GM19043 (cell line): ENCODE data around the gene FAM180A.

Source experiments
- ATAC-seq: cut with Tn5 transposase; IDR thresholded peaks from one replicate; pipeline ENCODE4 v1.9.1; 2021; ENCODE audit warnings: low read depth; ENCODE audit not compliant: unreplicated experiment

FAM180A gene

GRCh38 chr7:135692055-135692454, 56.6 kb downstream of the FAM180A start:
- no peak for ATAC-seq

- no peak for ATAC-seq
Observed at GRCh38 chr7:135690566-135690965, 58.0 kb downstream of the FAM180A start.

DNA sequence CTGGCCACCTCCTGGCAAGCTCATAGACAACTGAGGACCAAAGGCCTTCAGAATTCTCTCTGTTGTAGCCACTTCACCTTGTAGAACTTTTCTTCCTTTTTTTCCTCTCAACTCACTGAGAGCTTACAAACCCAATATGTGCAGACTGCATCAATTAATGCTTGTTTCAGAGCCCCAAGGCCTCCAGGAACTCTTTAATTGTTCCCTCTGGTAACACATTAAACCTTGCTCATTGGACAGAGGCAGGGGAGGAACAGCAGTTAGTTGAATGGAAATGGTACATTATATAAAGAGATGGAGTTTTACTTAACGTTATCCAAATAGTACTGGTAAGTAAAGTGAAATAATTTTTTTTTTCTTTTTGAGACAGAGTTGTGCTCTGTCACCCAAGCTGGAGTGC, 61.1 kb downstream of the FAM180A start:
- no peak for ATAC-seq

GRCh38 chr7:135685306-135686084, 63.1 kb downstream of the FAM180A start:
- no peak for ATAC-seq

GRCh38 chr7:135684699-135685098, 63.9 kb downstream of the FAM180A start:
- ATAC-seq: no peak

DNA sequence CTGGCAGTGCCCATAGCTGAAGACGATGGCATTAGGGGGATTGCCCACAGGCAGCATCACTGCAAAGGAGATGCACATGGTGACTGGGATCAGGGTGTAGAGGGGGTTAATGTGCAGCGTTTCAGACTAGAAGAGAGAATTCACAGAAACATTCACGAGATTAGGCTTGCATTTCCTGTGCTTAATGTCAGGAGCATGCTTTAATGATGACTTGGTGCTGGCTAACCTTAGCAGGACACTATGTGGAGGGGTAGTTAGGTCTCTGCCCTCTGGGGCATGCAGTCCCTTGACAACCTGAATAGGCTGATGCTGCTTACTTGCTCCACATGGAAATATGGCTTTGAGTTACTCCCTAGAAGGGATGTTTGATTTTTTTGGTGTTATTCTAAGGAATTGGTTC, 64.5 kb downstream of the FAM180A start:
- no peak for ATAC-seq

DNA sequence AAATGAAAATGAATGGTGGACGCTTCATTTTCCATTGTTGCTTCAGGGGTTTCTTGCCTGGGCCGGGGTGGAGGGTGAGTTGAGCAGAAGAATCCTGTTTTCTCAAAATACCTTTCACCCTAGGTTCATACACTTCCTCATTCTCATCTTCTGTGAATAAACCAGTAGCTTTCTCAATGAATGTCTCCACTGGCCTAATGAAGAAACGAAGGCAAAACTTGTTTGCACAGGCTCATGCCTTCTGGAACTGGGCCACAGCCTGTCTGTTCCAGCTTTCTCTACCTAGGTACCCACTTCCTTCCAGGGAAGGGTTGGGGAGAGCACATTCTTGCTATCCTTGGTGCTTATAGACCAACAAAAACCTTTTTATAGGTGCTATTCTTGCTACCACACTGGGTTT, 65.0 kb downstream of the FAM180A start:
- no peak for ATAC-seq

GRCh38 chr7:135682191-135682590, 66.4 kb downstream of the FAM180A start:
- no peak for ATAC-seq

DNA sequence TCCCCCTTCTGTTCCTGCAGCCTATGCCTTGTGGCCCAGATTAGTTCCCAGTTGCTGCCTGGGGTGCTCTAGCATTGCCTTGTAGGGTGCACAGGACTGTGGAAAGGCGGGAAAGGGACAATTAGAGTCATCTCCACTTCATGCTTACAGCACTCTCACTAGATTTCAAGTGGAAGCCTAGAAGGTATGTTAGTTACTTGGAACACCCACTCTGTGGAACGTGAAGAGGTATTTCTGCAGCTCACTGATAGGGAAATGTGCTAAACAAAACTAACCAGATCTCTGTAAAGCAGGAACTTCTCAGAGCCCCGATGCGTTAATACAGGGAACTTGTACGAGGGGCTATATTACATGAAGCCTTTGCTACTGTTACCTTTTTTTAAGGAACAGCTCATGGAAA, 66.9 kb downstream of the FAM180A start:
- ATAC-seq: no peak
